ENCODE results near the gene DAPK1.

DAPK1 gene

GRCh38 chr9:87554171-87554910, 56.7 kb downstream of the DAPK1 start:
- no peak for TF ChIP-seq CTCF (IDR thresholded peaks at IDR 0.05; ENCODE audit: extremely low read depth, missing control alignments)
- DNase-seq (ENCODE audit: low spot score), result no peak

DNA sequence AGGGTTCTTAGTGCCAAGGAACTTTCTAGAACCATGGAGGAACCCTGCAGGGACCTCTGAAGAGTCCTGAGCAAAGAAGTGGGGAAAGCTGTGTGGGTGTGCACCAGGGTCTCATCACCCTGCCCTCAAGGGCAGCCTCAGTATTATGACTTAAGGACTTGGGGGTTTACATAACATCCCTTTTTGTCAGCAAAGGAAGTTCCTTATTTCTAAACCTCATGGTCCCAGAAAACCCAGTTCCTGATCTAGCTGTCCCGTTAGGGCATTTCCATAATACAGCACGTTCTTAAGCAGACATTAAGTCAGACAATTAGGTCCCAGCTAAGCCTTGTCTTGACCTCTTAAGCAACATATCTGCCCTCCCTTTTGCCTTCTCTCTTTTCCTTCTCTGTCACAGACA, 57.3 kb downstream of the DAPK1 start:
- no peak for DNase-seq (ENCODE audit: low spot score)
- no peak for TF ChIP-seq CTCF (IDR thresholded peaks at IDR 0.05; ENCODE audit: extremely low read depth, missing control alignments)

DNA sequence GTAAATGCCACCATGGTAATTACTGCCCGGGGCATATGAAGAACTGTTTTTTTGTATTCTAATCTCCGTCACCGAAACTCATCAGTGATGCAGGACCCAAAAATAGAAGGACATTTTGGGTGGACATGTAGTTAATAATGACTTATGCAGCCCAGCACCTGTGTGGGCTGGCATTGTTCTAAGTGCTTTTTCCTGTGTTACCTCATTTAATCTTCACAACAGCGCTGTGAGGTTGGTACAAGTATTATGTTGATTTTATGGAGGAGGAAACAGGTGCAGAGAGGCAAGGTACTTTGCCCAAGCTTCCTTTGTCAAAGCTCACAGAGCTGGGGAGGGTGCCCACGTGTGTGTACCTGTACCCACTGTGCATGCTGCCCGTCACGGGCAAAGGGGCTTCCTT, 58.4 kb downstream of the DAPK1 start:
- TF ChIP-seq CTCF (IDR thresholded peaks at IDR 0.05; ENCODE audit: extremely low read depth, missing control alignments), result no peak

DNA sequence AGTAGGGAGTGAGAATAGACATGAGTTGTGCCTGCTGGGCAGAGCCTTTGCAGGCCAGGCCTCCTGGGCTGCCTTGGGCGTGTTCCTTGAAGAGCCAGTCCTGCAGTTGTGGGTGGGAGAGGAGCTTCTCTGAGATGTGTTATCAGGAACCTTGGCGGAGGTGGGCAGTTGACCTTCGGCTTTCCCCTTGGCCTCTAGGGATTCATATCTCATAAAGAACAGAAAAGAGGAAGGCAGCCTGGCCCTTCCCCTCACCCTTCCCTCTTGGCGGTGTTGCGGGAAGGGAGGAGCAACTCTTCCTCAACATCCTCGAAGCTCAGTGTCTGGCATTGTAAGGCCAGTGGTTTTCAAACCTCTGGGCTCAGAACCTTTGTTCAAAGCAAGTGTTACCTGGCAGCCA, 59.2 kb downstream of the DAPK1 start:
- TF ChIP-seq CTCF (IDR thresholded peaks at IDR 0.05; ENCODE audit: extremely low read depth, missing control alignments), result no peak
- DNase-seq (ENCODE audit: low spot score), result no peak

More for the DNA sequence above, 58.4 kb downstream of the DAPK1 start:
- no peak for DNase-seq (ENCODE audit: low spot score)

- no peak for DNase-seq (ENCODE audit: low spot score)
- no peak for TF ChIP-seq CTCF (IDR thresholded peaks at IDR 0.05; ENCODE audit: extremely low read depth, missing control alignments)
Measured at GRCh38 chr9:87557996-87558395, 60.3 kb downstream of the DAPK1 start.

DNA sequence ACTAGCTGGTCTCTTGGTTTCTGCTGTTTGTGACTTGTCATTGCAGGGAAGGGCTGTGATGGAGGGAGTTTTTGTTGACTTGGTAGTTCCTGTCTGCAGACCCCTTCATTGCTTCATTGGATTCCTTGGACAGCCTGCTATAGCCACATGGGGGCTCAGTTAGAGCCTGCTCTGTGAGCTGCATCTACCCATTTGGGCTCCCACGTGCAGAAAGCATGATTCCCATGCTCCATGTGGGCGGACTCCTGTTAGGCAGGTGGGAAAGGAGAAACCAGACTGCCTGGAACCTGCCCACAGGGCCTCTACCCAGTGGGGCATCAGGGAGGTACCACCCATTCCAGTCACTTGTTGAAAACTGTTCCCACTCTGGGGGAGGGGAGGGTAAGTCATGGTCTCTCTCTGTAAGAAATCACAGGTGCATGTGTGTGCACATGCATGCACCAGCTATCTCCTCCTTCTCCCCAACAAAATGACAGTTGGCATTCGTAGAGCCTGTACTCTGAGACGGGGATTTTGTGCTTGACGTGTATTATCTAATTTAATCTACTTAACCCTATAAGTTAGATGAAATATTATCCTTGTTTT, 61.0 kb downstream of the DAPK1 start:
- no peak for DNase-seq (ENCODE audit: low spot score)
- no peak for TF ChIP-seq CTCF (IDR thresholded peaks at IDR 0.05; ENCODE audit: extremely low read depth, missing control alignments)

GRCh38 chr9:87562062-87562461, 64.4 kb downstream of the DAPK1 start:
- no peak for TF ChIP-seq CTCF (IDR thresholded peaks at IDR 0.05; ENCODE audit: extremely low read depth, missing control alignments)
- no peak for DNase-seq (ENCODE audit: low spot score)
